H1 (cell line): ENCODE measurements around the gene CTIF. TPM values are rescaled to one million over a fixed set of nuclear protein-coding genes. Genes with fewer than 3 reads are reported as not detected.

Experiments used
- CEBPB ChIP-seq: IDR thresholded peaks from 2 replicates; pipeline ENCODE4 v1.6.1; 2012; ENCODE audit warnings: low read depth, low read length
- PHF8 ChIP-seq: fragments of 200-600 bp; sonication (generic); conservative IDR thresholded peaks from 2 replicates; pipeline ENCODE4 v1.7.1; 2012; ENCODE audit warnings: low read depth, mild to moderate bottlenecking, inconsistent platforms, low read length, moderate library complexity
- RNF2 ChIP-seq: fragments of 200-900, 300-1000 bp; sonication (generic); IDR thresholded peaks from 2 replicates; pipeline ENCODE4 v1.7.1; 2016; ENCODE audit warnings: borderline replicate concordance, low read depth, mild to moderate bottlenecking, antibody characterized with exemption, low read length; ENCODE audit not compliant: poor library complexity, severe bottlenecking; ENCODE audit errors: missing control alignments
- polyA plus RNA-seq, 7 experiments: library from polyadenylated mRNA; depleted of rRNA in 3 of 7; stranded (reverse) in 5 of 7; unstranded in 2 of 7; fragments of >200 nt in 5 of 7; fragments of 200-250 nt in 2 of 7; gene quantifications; 1 replicate in 5 of 7; 2 replicates in 1 of 7; 4 replicates in 1 of 7; pipeline versions ENCODE4 v1.2.1 to v1.2.3, GENCODE V29; 2011 to 2013; ENCODE audit warnings: missing spikeins in 2 of 7, mixed read lengths in 2 of 7
- total RNA-seq: library from RNA; stranded (reverse); fragmentation: NEBNext Ultra II Directional; extraction: Animal tissue kit (Norgen Biotek cat#: 25700); gene quantifications from 2 replicates; pipeline ENCODE4 v1.2.1, GENCODE V29; 2021

Gene CTIF
- total and polyA plus RNA-seq, 2 of the 8 experiments (the other 6 are each of a cell fraction or from before 2014, with no cell fraction given): 9.0 to 17.8 TPM

DNA sequence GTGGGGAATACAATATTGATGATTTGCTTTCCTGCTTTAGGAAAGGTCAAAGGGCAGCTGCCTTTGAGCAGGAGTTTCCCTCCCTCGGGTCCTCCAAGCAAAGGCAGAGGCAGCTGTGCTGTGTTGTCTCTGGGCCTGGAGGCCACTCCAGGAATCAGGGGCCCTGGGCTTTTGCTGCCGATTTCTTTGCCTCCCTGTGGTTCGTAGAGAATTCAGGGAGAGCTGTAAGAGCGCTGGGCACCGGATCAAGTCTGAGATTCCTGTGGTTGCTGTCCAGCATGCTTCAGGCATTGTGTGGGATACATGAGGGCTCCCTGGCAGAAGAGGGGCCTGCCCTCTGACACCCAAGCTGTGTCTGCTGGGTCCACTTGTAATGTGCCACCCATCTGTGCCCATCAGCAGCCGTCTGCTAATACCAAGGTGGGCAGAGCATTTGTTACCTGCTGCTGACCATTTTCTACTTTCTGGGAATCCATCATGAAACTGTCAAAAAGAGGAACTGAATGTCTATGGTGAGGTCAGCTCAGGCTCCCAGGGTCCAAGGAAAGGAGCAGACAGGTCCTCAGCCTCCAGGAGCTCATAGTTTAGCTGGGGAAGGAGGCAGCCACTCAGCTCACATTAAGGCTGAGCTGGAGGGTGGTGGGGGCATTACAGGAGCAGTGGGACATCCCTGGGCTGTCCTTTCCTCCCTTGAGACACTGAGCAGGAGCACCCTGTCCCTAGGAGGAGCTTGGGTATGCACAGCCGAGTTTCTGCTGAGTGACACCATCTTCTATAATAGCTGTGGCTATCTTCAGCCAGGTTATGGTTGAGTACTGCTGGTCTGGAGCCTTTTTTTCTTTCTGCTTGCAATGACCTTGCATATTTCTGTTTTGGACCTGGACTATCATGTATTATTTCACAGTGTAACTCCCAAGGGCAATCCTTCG, 68.5 kb downstream of the CTIF start (continued):
- TF ChIP-seq CEBPB (no peak), PHF8 (no peak), RNF2 (no peak)
